A549 (cell line): ENCODE results near the gene TMEM175. TPM values are rescaled to one million over a fixed set of nuclear protein-coding genes. Genes with fewer than 3 reads are reported as not detected.
"Not testable (repeated sequence)": the region's sequence is repeated elsewhere in the genome, so short reads cannot be mapped to it uniquely, and the experiment has no call there.

Source experiments
- ATAC-seq, 2 experiments: fragments of 200-7000 bp in 1 of 2; fragments of >200 bp in 1 of 2; cut with Nextera tagmentation in 1 of 2; cut with Tn5 transposase in 1 of 2; 3 replicates each; pipeline versions ENCODE4 v1.8.0 to v1.9.1; 2018 to 2020; ENCODE audit warnings: mild to moderate bottlenecking in 1 of 2, moderate library complexity in 1 of 2
- CTCF ChIA-PET: fragments of 300-600 bp; sonication (Branson Sonifier 250); formaldehyde crosslinking; extraction: SDS; loops from one replicate; lab custom pipeline; 2021; ENCODE audit warnings: antibody characterized with exemption, inconsistent platforms; lab: Yijun Ruan, JAX
- POLR2A ChIA-PET: fragments of 350-600 bp; formaldehyde crosslinking; extraction: SDS; loops from one replicate; lab custom pipeline; 2021; ENCODE audit warnings: antibody characterized with exemption, inconsistent platforms; lab: Yijun Ruan, JAX
- DNase-seq, 2 experiments: peaks; one replicate each; pipeline versions ENCODE4 v3.0.0 to v3.0.0-alpha.2; 2011 to 2016; ENCODE audit warnings: low read depth in 1 of 2, low spot score in 1 of 2
- FAIRE-seq: peaks from 2 replicates; lab custom pipeline; 2011; peaks lifted over from hg19 to GRCh38; lab: Jason Lieb, UNC
- H3K27ac ChIP-seq, 2 experiments: fragments of >200 bp; sonication (Bioruptor Twin); formaldehyde crosslinking; 3 replicates each; pipeline ENCODE4 v1.5.1; 2016 to 2017
- H3K4me1 ChIP-seq: fragments of >200 bp; sonication (Bioruptor Twin); formaldehyde crosslinking; 3 replicates; pipeline ENCODE4 v1.6.1; 2016
- H3K4me2 ChIP-seq: fragments of >200 bp; sonication (Bioruptor Twin); formaldehyde crosslinking; 3 replicates; pipeline ENCODE4 v1.6.1; 2016
- H3K4me3 ChIP-seq: fragments of >200 bp; sonication (Bioruptor Twin); formaldehyde crosslinking; 3 replicates; pipeline ENCODE4 v1.5.1; 2016
- H3K9me3 ChIP-seq: fragments of >200 bp; sonication (Bioruptor Twin); formaldehyde crosslinking; 3 replicates; pipeline ENCODE4 v1.6.1; 2016
- CTCF ChIP-seq: fragments of >200 bp; sonication (Bioruptor Twin); formaldehyde crosslinking; IDR thresholded peaks from 3 replicates; pipeline ENCODE4 v1.5.1; 2016
- KDM1A ChIP-seq: fragments of 200-600 bp; sonication (generic); IDR thresholded peaks from 2 replicates; pipeline ENCODE4 v1.6.1; 2016; ENCODE audit warnings: low read depth, mild to moderate bottlenecking
- PBX3 ChIP-seq: IDR thresholded peaks from 2 replicates; pipeline ENCODE4 v1.6.1; 2012
- PHF8 ChIP-seq: fragments of 200-600 bp; sonication (generic); IDR thresholded peaks from 2 replicates; pipeline ENCODE4 v1.6.1; 2016; ENCODE audit warnings: low read depth, mild to moderate bottlenecking, antibody characterized with exemption, moderate library complexity, borderline replicate concordance
- RAD21 ChIP-seq, 2 experiments: fragments of >200 bp in 1 of 2; sonication (Bioruptor Twin) in 1 of 2; formaldehyde crosslinking in 1 of 2; IDR thresholded peaks in 1 of 2; conservative IDR thresholded peaks in 1 of 2; 2 replicates in 1 of 2; 3 replicates in 1 of 2; pipeline ENCODE4 v1.6.1; 2012 to 2018; ENCODE audit warnings: inconsistent platforms in 1 of 2
- SMC3 ChIP-seq: fragments of >200 bp; sonication (Bioruptor Twin); formaldehyde crosslinking; IDR thresholded peaks from 3 replicates; pipeline ENCODE4 v1.6.1; 2018; ENCODE audit warnings: inconsistent platforms
- SREBF2 ChIP-seq: fragments of 450-650 bp; IDR thresholded peaks from 2 replicates; pipeline ENCODE4 v1.6.1; 2014; ENCODE audit warnings: mild to moderate bottlenecking, moderate library complexity
- ZC3H11A ChIP-seq: fragments of 450-650 bp; IDR thresholded peaks from 2 replicates; pipeline ENCODE4 v1.6.1; 2014; ENCODE audit warnings: antibody characterized with exemption, mild to moderate bottlenecking
- ZFP36 ChIP-seq: fragments of 450-650 bp; IDR thresholded peaks from 2 replicates; pipeline ENCODE4 v1.6.1; 2014; ENCODE audit warnings: borderline replicate concordance; ENCODE audit not compliant: partially characterized antibody
- WGBS: methylation state at CpG from one replicate; pipeline ENCODE4 v1.1.6; 2017; ENCODE audit errors: missing lambda C conversion rate; 5-methylcytosine and 5-hydroxymethylcytosine counted together
- polyA plus RNA-seq, 4 experiments: library from polyadenylated mRNA; depleted of rRNA in 3 of 4; stranded (reverse); fragments of >200 nt; fragmentation: RNase III in 1 of 4; extraction: RNeasy Plus Mini Kit Qiagen cat#74134 plus additional on column Dnase treatment in 1 of 4; gene quantifications; 2 replicates in 3 of 4; 3 replicates in 1 of 4; pipeline ENCODE4 v1.2.3, GENCODE V29; 2011 to 2017
- TF ChIP-seq, protein P1 (sequence below): fragments of >200 bp; sonication (Bioruptor Twin); formaldehyde crosslinking; IDR thresholded peaks from 2 replicates; pipeline ENCODE4 v1.6.1; 2016

The TMEM175 gene
- polyA plus RNA-seq, 2 of the 4 experiments (the other 2 are of a cell fraction), result 15.7 to 19.4 TPM

DNA sequence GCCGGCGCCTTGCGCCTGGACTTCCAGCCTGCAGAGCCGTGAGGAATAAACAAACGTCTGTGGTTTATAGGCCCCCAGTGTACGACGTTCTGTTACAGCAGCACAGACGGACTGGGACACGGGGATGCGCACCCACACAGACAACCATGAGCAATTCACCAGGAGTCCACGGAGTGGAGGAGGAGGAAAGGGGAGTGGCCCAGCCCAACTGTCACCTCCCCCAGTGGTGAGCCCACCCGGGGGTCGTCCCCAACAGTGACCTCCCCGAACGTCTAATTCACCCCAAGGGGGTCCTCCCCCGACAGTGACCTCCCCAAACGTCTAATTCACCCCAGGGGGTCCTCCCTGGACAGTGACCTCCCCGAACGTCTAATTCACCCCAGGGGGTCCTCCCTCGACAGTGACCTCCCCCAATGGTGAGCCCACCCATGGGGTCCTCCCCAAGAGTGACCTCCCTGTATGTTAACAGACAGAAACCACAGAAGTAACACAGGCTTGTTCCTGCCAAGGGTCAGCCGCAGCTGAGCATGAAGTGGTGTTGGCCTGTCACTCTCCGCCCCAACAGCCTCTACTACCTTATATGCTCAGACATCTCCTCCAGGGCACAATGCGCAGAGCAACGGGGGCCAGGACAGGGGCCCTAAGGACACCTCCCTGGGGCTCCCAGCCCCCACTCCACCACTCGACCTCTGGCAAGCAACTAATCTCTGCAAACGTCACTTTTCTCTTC, 6.3 kb upstream of the TMEM175 start (continued):
- TF ChIP-seq PBX3, result no peak
- TF ChIP-seq, protein P1, sequence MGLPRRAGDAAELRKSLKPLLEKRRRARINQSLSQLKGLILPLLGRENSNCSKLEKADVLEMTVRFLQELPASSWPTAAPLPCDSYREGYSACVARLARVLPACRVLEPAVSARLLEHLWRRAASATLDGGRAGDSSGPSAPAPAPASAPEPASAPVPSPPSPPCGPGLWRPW, result no peak

DNA sequence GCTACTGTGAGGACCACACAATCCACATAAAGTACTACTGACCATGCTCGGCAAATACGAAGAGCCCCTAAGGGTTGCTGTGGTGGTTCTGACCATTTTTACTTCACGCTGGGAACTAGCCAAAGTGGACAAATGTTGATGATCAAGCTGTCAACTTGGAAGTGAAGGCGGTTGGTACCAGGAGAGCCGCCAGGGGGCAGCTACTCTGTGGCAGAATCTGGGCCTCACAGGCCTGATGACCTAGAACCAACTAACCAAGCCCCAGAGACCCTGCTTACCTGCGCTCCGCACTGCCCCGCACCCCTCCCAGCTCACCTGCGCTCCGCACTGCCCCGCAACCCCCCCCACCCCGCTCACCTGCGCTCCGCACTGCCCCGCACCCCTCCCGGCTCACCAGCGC, 5.7 kb upstream of the TMEM175 start:
- ATAC-seq, result peak; percentile 65 to 75; a peak in 4 of 6 replicates
- POLR2A ChIA-PET, result no interaction called here

GRCh38 chr4:927566-927965, 4.7 kb upstream of the TMEM175 start:
- H3K4me1 ChIP-seq, result peaks cover 14% of the 10 kb centered on the region
- H3K4me2 ChIP-seq, H3K27ac ChIP-seq, POLR2A ChIA-PET, FAIRE-seq, H3K9me3 ChIP-seq, ATAC-seq, H3K4me3 ChIP-seq: not testable (repeated sequence)
- CTCF ChIA-PET, result interaction anchor here (0.7 kb wide), 1 partner anchor 185 kb away, joined by 3 read pairs; no protein-coding TSS in a partner anchor
- 71% methylated on average over 2 of the region's 21 CpGs for WGBS
- peak in 1 of 2 experiments; percentile 11 for DNase-seq

More for the DNA sequence above, 5.7 kb upstream of the TMEM175 start:
- no peak overlapping the region for H3K4me3 ChIP-seq
- no peak for FAIRE-seq
- H3K9me3 ChIP-seq, result no peaks in the 10 kb centered on the region
- WGBS, result 46% methylated on average over 8 of the region's 17 CpGs
- TF ChIP-seq ZC3H11A, result no peak
- TF ChIP-seq RAD21 (conservative IDR thresholded peaks at IDR 0.05 in 1 of 2, IDR thresholded peaks at IDR 0.05 in 1 of 2), result peak in 1 of 2 experiments; percentile 18; a peak in 1 of 5 replicates
- TF ChIP-seq CTCF, result 0 out of 3 replicates have a peak, but pooled peaks have one; percentile 21
- TF ChIP-seq, all 56 proteins: peak for 2
- CTCF ChIA-PET, result interaction anchor here (0.6 to 1.0 kb wide), 3 partner anchors 9 to 107 kb away, joined by 3 read pairs; no protein-coding TSS in a partner anchor
- Histone ChIP-seq H3K27ac (no peak overlapping the region), H3K4me2 (no peak overlapping the region), H3K4me1 (peaks cover 14% of the 10 kb centered on the region)
- peak; percentile 55 to 58 for DNase-seq

- peaks cover 21% of the 10 kb centered on the region for H3K4me1 ChIP-seq
- no peaks in the 10 kb centered on the region for H3K9me3 ChIP-seq
- FAIRE-seq (no peak), ATAC-seq (no peak), DNase-seq (no peak)
- no peak overlapping the region for H3K4me3 ChIP-seq
- ChIA-PET CTCF (interaction anchor here (0.6 to 1.5 kb wide), 2 partner anchors 9 to 58 kb away, joined by 3 to 7 read pairs; partner anchors contain the start of gene IDUA), POLR2A (no interaction called here)
- no peak overlapping the region for H3K4me2 ChIP-seq
- WGBS, result 91% methylated on average over 17 of the region's 17 CpGs
- TF ChIP-seq SMC3 (no peak), PHF8 (no peak), SREBF2 (no peak), KDM1A (no peak), ZFP36 (no peak)
- no peak overlapping the region for H3K27ac ChIP-seq
Measured at GRCh38 chr4:929096-929765, 3.0 kb upstream of the TMEM175 start.
